Right lobe of liver (tissue), 6 donors: ENCODE measurements around the gene ZNF473. TPM values are rescaled to one million over a fixed set of nuclear protein-coding genes. Genes with fewer than 3 reads are reported as not detected.
"Not testable (repeated sequence)": the region's sequence is repeated elsewhere in the genome, so short reads cannot be mapped to it uniquely, and the experiment has no call there.

ENCODE experiments used
- ATAC-seq, 4 donors: fragments of 200-7000 bp; cut with Tn5 transposase; one replicate each; pipeline ENCODE4 v1.9.1; 2020; ENCODE audit warnings: mild to moderate bottlenecking in 4 of 4, moderate library complexity in 4 of 4
- DNase-seq, 3 donors: peaks; one replicate each; pipeline ENCODE4 v3.0.0-alpha.2; 2020
- H3K27ac ChIP-seq, 3 donors: fragments of 200-600 bp; one replicate each; pipeline ENCODE4 v1.8.0; 2022
- H3K27me3 ChIP-seq, 2 donors: fragments of 200-600 bp; one replicate each; pipeline ENCODE4 v1.8.0; 2022
- H3K36me3 ChIP-seq, 4 donors: fragments of 200-600 bp; sonication (generic) in 1 of 4; one replicate each; pipeline versions ENCODE4 v1.5.1 to v1.8.0; 2017 to 2022; ENCODE audit warnings: control low read depth in 1 of 4
- H3K4me1 ChIP-seq, 4 donors: fragments of 200-600 bp; sonication (generic) in 1 of 4; one replicate each; pipeline versions ENCODE4 v1.5.1 to v1.8.0; 2017 to 2022; ENCODE audit warnings: control low read depth in 1 of 4
- H3K4me3 ChIP-seq, 3 donors: fragments of 200-600 bp; one replicate each; pipeline ENCODE4 v1.8.0; 2022
- H3K9me3 ChIP-seq, 4 donors: fragments of 200-600 bp; sonication (generic) in 1 of 4; one replicate each; pipeline versions ENCODE4 v1.5.1 to v1.8.0; 2017 to 2022; ENCODE audit warnings: control low read depth in 1 of 4
- WGBS: methylation state at CpG from one replicate; pipeline ENCODE4 v1.1.6; 2018; ENCODE audit warnings: low coverage, low lambda C conversion rate; ENCODE audit not compliant: insufficient coverage; ENCODE audit errors: missing lambda C conversion rate; 5-methylcytosine and 5-hydroxymethylcytosine counted together
- intact Hi-C, 2 donors: fragments of 100-400 bp; cut with DNase I; formaldehyde crosslinking; loops; one replicate each; pipeline versions ENCODE4 v1.11.2 to v1.14.1; 2022
- total RNA-seq, 6 experiments: library from RNA; depleted of rRNA in 2 of 6; stranded (reverse); fragments of >200 nt in 2 of 6; fragmentation: NEBNext Ultra II Directional in 3 of 6; extraction: Animal tissue kit (Norgen Biotek cat#: 25700) in 3 of 6; gene quantifications; one replicate each; pipeline versions ENCODE4 v1.1.0 to v1.2.4, GENCODE V29; 2016 to 2023
- TF ChIP-seq, protein P1 (sequence below), 4 donors: fragments of 200-600 bp in 3 of 4; fragments of 450-650 bp in 1 of 4; IDR thresholded peaks; one replicate each; pipeline versions ENCODE4 v1.5.1 to v1.8.0; 2016 to 2022; ENCODE audit warnings: antibody characterized with exemption in 4 of 4, mild to moderate bottlenecking in 2 of 4
- donor health status: DM: no; HTN: yes; CAD: no.
- donor health status: DM: no; HTN: no; CAD: no.
- donor health status: DM: no; HTN: no; CAD: no.
- donor health status: DM: no; HTN: yes; CAD: no.
- donor health status: DM: no; HTN: yes; CAD: no.

ZNF473 gene
- total RNA-seq, 6 experiments from 2014 or later = 3.1 to 6.0 (median 3.6) TPM

DNA sequence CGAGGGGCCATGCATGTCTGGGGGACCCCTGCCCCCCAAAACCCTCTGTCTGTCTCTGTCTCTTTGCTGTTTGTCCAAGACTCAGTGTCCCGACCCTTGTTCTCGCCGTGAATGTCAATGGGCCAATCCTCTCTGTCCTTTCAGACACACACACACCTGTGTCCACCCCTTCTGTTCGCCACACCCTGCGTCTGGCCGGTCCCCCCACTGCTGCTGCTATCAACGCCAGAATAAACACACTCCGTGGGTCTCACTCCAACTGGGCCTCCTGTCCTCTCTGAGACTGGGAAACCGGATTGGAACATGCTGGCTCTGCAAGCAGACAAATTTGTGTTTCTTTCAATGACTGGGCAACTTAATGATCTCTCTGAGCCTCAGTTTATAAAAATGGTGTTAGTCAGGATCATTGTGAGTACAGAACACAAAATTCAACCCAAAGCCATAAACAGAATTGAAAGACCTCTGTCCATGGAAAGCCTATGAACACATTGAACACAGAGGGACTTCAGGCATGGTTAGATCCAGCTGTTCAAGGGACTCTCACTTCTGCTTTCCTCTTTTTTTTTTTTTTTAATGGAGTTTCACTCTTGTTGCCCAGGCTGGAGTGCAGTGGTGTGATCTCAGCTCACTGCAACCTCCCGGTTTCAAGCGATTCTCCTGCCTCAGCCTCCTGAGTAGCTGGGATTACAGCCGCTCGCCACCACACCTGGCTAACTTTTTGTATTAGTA is 50.0 kb downstream of the ZNF473 start:
- H3K4me1 ChIP-seq, H3K27me3 ChIP-seq, H3K36me3 ChIP-seq, intact Hi-C loops, H3K4me3 ChIP-seq, H3K27ac ChIP-seq, DNase-seq, ATAC-seq, H3K9me3 ChIP-seq: not testable (repeated sequence)
- WGBS = 53% methylated on average over 7 of the region's 14 CpGs

GRCh38 chr19:50076581-50077355 is 51.0 kb downstream of the ZNF473 start:
- 43% methylated on average over 4 of the region's 10 CpGs for WGBS
- not testable (repeated sequence) for DNase-seq

GRCh38 chr19:50079014-50079413 is 53.2 kb downstream of the ZNF473 start:
- H3K9me3 ChIP-seq, H3K36me3 ChIP-seq, H3K4me1 ChIP-seq, H3K27ac ChIP-seq, H3K27me3 ChIP-seq, ATAC-seq, DNase-seq, intact Hi-C loops, H3K4me3 ChIP-seq: not testable (repeated sequence)
- 62% methylated on average over 4 of the region's 5 CpGs for WGBS

More at GRCh38 chr19:50076581-50077355, 51.0 kb downstream of the ZNF473 start:
- H3K27ac ChIP-seq, H3K4me3 ChIP-seq, H3K36me3 ChIP-seq, H3K27me3 ChIP-seq, H3K4me1 ChIP-seq, intact Hi-C loops, ATAC-seq, H3K9me3 ChIP-seq: not testable (repeated sequence)

- WGBS = 46% methylated on average over 2 of the region's 2 CpGs
- ATAC-seq = peak in 1 of 4 donors; percentile 48
- not testable (repeated sequence) for DNase-seq
These were observed 58.6 kb downstream of the ZNF473 start for GRCh38 chr19:50084440-50084839.

GRCh38 chr19:50087153-50087552 is 61.3 kb downstream of the ZNF473 start:
- intact Hi-C loops, DNase-seq, H3K27ac ChIP-seq, ATAC-seq, H3K36me3 ChIP-seq, H3K9me3 ChIP-seq, H3K4me3 ChIP-seq, H3K27me3 ChIP-seq, H3K4me1 ChIP-seq: not testable (repeated sequence)
- WGBS = 39% methylated on average over 2 of the region's 4 CpGs

More at GRCh38 chr19:50084440-50084839, 58.6 kb downstream of the ZNF473 start:
- H3K4me1 ChIP-seq, H3K36me3 ChIP-seq, intact Hi-C loops, H3K4me3 ChIP-seq, H3K27ac ChIP-seq, H3K9me3 ChIP-seq, H3K27me3 ChIP-seq: not testable (repeated sequence)

- H3K4me3 ChIP-seq, H3K36me3 ChIP-seq, H3K27ac ChIP-seq, H3K27me3 ChIP-seq, intact Hi-C loops, DNase-seq, H3K9me3 ChIP-seq, ATAC-seq, H3K4me1 ChIP-seq: not testable (repeated sequence)
- WGBS = 43% methylated on average over 10 of the region's 10 CpGs
- TF ChIP-seq, protein P1, sequence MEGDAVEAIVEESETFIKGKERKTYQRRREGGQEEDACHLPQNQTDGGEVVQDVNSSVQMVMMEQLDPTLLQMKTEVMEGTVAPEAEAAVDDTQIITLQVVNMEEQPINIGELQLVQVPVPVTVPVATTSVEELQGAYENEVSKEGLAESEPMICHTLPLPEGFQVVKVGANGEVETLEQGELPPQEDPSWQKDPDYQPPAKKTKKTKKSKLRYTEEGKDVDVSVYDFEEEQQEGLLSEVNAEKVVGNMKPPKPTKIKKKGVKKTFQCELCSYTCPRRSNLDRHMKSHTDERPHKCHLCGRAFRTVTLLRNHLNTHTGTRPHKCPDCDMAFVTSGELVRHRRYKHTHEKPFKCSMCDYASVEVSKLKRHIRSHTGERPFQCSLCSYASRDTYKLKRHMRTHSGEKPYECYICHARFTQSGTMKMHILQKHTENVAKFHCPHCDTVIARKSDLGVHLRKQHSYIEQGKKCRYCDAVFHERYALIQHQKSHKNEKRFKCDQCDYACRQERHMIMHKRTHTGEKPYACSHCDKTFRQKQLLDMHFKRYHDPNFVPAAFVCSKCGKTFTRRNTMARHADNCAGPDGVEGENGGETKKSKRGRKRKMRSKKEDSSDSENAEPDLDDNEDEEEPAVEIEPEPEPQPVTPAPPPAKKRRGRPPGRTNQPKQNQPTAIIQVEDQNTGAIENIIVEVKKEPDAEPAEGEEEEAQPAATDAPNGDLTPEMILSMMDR (IDR thresholded peaks at IDR 0.05) = peak in 1 of 4 donors; percentile 21
These were observed 64.9 kb downstream of the ZNF473 start for GRCh38 chr19:50090706-50091105.

- H3K9me3 ChIP-seq, H3K27me3 ChIP-seq, H3K36me3 ChIP-seq, ATAC-seq, intact Hi-C loops, H3K27ac ChIP-seq, H3K4me3 ChIP-seq, DNase-seq, H3K4me1 ChIP-seq: not testable (repeated sequence)
- WGBS = 66% methylated on average over 5 of the region's 9 CpGs
These were observed 66.0 kb downstream of the ZNF473 start for GRCh38 chr19:50091786-50092185.

- H3K4me3 ChIP-seq, H3K27ac ChIP-seq, H3K27me3 ChIP-seq, intact Hi-C loops, H3K36me3 ChIP-seq, H3K9me3 ChIP-seq, DNase-seq, ATAC-seq, H3K4me1 ChIP-seq: not testable (repeated sequence)
- WGBS = no CpG with 5 or more reads among the region's 10 CpGs
These were observed 66.8 kb downstream of the ZNF473 start for GRCh38 chr19:50092597-50092996.

DNA sequence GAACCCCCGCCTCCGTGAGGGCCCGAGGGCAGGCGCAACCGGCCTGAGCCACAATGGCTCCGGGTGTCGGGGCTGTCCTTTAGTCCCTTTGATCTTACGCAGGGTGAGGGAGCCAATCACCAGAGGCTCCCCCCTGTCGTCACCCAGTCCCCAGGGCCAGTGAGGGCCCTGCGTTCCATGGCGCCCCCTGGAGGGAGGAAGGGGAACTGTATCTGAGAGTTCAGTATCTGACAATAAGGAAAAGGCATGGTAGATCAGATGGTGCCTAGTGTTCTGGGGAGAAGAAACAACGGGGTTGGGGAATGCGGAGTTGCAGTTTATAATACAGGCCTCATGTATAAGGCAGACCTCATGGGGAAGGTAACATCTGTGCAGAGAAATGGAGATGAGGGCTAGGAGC is 72.1 kb downstream of the ZNF473 start:
- no CpG with 5 or more reads among the region's 13 CpGs for WGBS
- H3K9me3 ChIP-seq, H3K36me3 ChIP-seq, H3K27me3 ChIP-seq, H3K4me3 ChIP-seq, ATAC-seq, H3K4me1 ChIP-seq, DNase-seq, intact Hi-C loops, H3K27ac ChIP-seq: not testable (repeated sequence)

GRCh38 chr19:50098892-50099291 is 73.1 kb downstream of the ZNF473 start:
- H3K36me3 ChIP-seq, H3K4me3 ChIP-seq, intact Hi-C loops, H3K27ac ChIP-seq, ATAC-seq, H3K27me3 ChIP-seq, H3K9me3 ChIP-seq, H3K4me1 ChIP-seq: not testable (repeated sequence)
- peak; percentile 40 to 83 (median 63) for DNase-seq
- 59% methylated on average over 13 of the region's 14 CpGs for WGBS
